OCI-LY3 (cell line): ENCODE results near the gene IMP3.
"Not testable (repeated sequence)": the region's sequence is repeated elsewhere in the genome, so short reads cannot be mapped to it uniquely, and the experiment has no call there.

Experiments used
- H2AFZ ChIP-seq: fragments of 200-600, 300-600 bp; shearing (Covaris generic); 2 replicates; pipeline ENCODE4 v1.6.0; 2014; ENCODE audit warnings: antibody characterized with exemption, low read depth, low read length
- H3K27ac ChIP-seq: fragments of 200-600, 300-600 bp; sonication (generic); 2 replicates; pipeline ENCODE4 v1.5.1; 2014; ENCODE audit warnings: mild to moderate bottlenecking, low read length, moderate library complexity, mixed read lengths
- H3K27me3 ChIP-seq: fragments of 200-600, 300-600 bp; sonication (generic); 2 replicates; pipeline ENCODE4 v1.6.1; 2014; ENCODE audit warnings: low read depth, low read length, mixed read lengths
- H3K36me3 ChIP-seq: fragments of 200-600, 300-600 bp; sonication (generic); replicated peaks from 2 replicates; pipeline ENCODE3; 2014; ENCODE audit warnings: low read depth, low read length, mixed read lengths
- H3K4me1 ChIP-seq: fragments of 300-600, 200-600 bp; sonication (generic); 2 replicates; pipeline ENCODE4 v1.6.1; 2014; ENCODE audit warnings: low read length, mixed read lengths
- H3K4me2 ChIP-seq: fragments of 200-600, 300-600 bp; sonication (generic); 2 replicates; pipeline ENCODE4 v1.6.1; 2014; ENCODE audit warnings: low read length, mixed read lengths
- H3K4me3 ChIP-seq: fragments of 300-600, 200-600 bp; sonication (generic); 2 replicates; pipeline ENCODE4 v1.5.1; 2014; ENCODE audit warnings: antibody characterized with exemption, mild to moderate bottlenecking, low read length, moderate library complexity
- H3K79me2 ChIP-seq: fragments of 300-600, 200-600 bp; shearing (Covaris generic); 2 replicates; pipeline ENCODE4 v1.6.1; 2014; ENCODE audit warnings: mild to moderate bottlenecking, low read length, mixed read lengths
- H3K9ac ChIP-seq: fragments of 300-600, 200-600 bp; shearing (Covaris generic); 2 replicates; pipeline ENCODE4 v1.6.0; 2014; ENCODE audit warnings: mild to moderate bottlenecking, low read length, moderate library complexity
- H3K9me3 ChIP-seq: fragments of 200-600, 300-600 bp; shearing (Covaris generic); 2 replicates; pipeline ENCODE4 v1.6.1; 2014; ENCODE audit warnings: low read length, mixed read lengths; ENCODE audit not compliant: insufficient read depth
- H4K20me1 ChIP-seq: fragments of 200-600, 300-600 bp; sonication (generic); 2 replicates; pipeline ENCODE4 v1.6.1; 2016; ENCODE audit warnings: low read length, mixed read lengths; ENCODE audit not compliant: insufficient read depth
- CTCF ChIP-seq: fragments of 200-600, 300-600 bp; sonication (generic); IDR thresholded peaks from 2 replicates; pipeline ENCODE4 v1.5.1; 2014; ENCODE audit warnings: antibody characterized with exemption, low read length, low read depth
- EZH2phosphoT487 ChIP-seq: fragments of 200-600 bp; shearing (Covaris generic); IDR thresholded peaks from 2 replicates; pipeline ENCODE4 v1.6.1; 2018; ENCODE audit warnings: antibody characterized with exemption, mixed run types, low read depth

IMP3 gene

GRCh38 chr15:75683646-75684312, 43.8 kb upstream of the IMP3 start:
- Histone ChIP-seq H3K4me2 (peak overlapping the region; percentile 39), H2AFZ (peak overlapping the region; percentile 12; the same call in 1 of the 2 replicates), H3K4me3 (0 out of 2 replicates have a peak overlapping the region, but pooled peaks have one; percentile 29)
- not testable (repeated sequence) for H3K27me3 ChIP-seq, H3K4me1 ChIP-seq, H3K9me3 ChIP-seq, H3K27ac ChIP-seq, H3K9ac ChIP-seq, H3K79me2 ChIP-seq, H3K36me3 ChIP-seq, H4K20me1 ChIP-seq
- TF ChIP-seq CTCF = peak; percentile 77

- H4K20me1 ChIP-seq = no peaks in the 10 kb centered on the region
- H3K36me3 ChIP-seq = no peaks in the 10 kb centered on the region
- no peak overlapping the region for H3K4me2 ChIP-seq
- TF ChIP-seq EZH2phosphoT487 (no peak), CTCF (no peak)
- H3K27me3 ChIP-seq = peaks cover 4% of the 10 kb centered on the region; the same call in 1 of the 2 replicates
- H3K9me3 ChIP-seq = no peaks in the 10 kb centered on the region
- H3K4me3 ChIP-seq = no peak overlapping the region
- H3K4me1 ChIP-seq = peaks cover 8% of the 10 kb centered on the region
- no peak overlapping the region for H3K27ac ChIP-seq
- H3K79me2 ChIP-seq = no peaks in the 10 kb centered on the region
- no peak overlapping the region for H2AFZ ChIP-seq
- no peak overlapping the region for H3K9ac ChIP-seq
Measured at GRCh38 chr15:75682181-75683135, 42.4 kb upstream of the IMP3 start.

GRCh38 chr15:75680007-75680789, 40.2 kb upstream of the IMP3 start:
- H3K9ac ChIP-seq = no peak overlapping the region
- no peak overlapping the region for H3K4me3 ChIP-seq
- peak overlapping the region; percentile 20; the same call in 1 of the 2 replicates for H2AFZ ChIP-seq
- peaks cover 4% of the 10 kb centered on the region; the same call in 1 of the 2 replicates for H3K27me3 ChIP-seq
- H3K27ac ChIP-seq = no peak overlapping the region
- no peaks in the 10 kb centered on the region for H3K79me2 ChIP-seq
- no peak for TF ChIP-seq CTCF
- no peak for TF ChIP-seq EZH2phosphoT487
- H3K4me2 ChIP-seq = no peak overlapping the region
- no peaks in the 10 kb centered on the region for H3K9me3 ChIP-seq
- H3K36me3 ChIP-seq = no peaks in the 10 kb centered on the region
- H3K4me1 ChIP-seq = peaks cover 3% of the 10 kb centered on the region; the same call in 1 of the 2 replicates
- H4K20me1 ChIP-seq = no peaks in the 10 kb centered on the region

- not testable (repeated sequence) for H3K4me1 ChIP-seq, H3K9me3 ChIP-seq, H4K20me1 ChIP-seq, H3K79me2 ChIP-seq, H3K9ac ChIP-seq, H3K4me3 ChIP-seq, H3K27me3 ChIP-seq, H3K4me2 ChIP-seq, H3K36me3 ChIP-seq, H3K27ac ChIP-seq
- peak overlapping the region; percentile 40; the same call in 1 of the 2 replicates for H2AFZ ChIP-seq
Measured at GRCh38 chr15:75678324-75678690, 38.3 kb upstream of the IMP3 start.
